Pericardium fibroblast (primary cell): Measurements from ENCODE around the gene RARA. TPM values are rescaled to one million over a fixed set of nuclear protein-coding genes. Genes with fewer than 3 reads are reported as not detected.

Source experiments
- total RNA-seq: library from RNA; depleted of rRNA; stranded (reverse); fragments of >200 nt; gene quantifications from 2 replicates; pipeline ENCODE4 v1.2.3, GENCODE V29; 2015

The RARA gene
- 52.8 and 61.3 TPM in 2 replicates for total RNA-seq

DNA sequence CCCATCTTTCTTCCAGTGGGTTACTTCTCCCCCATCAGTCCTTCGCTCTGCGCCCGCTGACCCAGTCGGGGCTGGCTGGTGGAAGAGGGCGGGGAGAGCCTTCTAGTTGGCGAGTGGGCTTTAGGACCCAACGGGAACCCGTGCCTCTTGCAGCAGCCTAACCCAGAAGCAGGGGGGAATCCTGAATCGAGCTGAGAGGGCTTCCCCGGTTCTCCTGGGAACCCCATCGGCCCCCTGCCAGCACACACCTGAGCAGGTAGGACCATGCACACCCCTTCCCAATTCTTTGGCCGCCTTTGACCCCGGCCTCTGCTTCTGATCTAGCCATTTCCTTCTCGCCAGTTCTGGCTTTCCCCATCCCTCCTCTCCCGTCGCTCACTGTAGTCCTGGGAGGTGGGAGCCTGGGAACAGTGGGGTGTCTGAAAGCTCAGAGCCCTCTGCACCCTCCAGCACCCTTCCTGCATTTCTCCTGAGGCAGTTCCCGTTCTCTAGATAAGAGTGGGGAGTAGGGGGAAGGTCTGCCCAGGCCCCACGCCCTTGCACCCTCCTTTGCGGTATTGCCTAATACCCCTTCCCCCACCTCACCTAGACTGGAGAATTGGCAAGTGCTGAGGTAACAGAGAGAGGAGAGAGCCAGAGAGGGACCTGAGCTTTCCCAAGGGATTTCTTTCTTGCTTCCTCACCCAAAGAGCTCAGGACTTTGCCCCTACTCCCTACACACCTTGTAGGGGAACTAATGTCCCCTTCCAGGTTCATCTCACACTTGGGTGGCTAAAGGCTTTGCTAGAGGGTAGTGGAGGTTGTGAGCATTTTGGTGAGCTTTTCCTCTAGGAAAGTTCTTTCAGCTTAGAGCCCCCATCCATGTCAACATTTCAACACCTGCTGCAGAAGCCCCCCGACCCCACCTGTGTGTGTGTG, at the start of gene RARA:
Gene RARA, plus strand, starts transcription at position 150 of the 918 bp plus-strand sequence. CDS start 22,039 bp downstream, outside the sequence.

DNA sequence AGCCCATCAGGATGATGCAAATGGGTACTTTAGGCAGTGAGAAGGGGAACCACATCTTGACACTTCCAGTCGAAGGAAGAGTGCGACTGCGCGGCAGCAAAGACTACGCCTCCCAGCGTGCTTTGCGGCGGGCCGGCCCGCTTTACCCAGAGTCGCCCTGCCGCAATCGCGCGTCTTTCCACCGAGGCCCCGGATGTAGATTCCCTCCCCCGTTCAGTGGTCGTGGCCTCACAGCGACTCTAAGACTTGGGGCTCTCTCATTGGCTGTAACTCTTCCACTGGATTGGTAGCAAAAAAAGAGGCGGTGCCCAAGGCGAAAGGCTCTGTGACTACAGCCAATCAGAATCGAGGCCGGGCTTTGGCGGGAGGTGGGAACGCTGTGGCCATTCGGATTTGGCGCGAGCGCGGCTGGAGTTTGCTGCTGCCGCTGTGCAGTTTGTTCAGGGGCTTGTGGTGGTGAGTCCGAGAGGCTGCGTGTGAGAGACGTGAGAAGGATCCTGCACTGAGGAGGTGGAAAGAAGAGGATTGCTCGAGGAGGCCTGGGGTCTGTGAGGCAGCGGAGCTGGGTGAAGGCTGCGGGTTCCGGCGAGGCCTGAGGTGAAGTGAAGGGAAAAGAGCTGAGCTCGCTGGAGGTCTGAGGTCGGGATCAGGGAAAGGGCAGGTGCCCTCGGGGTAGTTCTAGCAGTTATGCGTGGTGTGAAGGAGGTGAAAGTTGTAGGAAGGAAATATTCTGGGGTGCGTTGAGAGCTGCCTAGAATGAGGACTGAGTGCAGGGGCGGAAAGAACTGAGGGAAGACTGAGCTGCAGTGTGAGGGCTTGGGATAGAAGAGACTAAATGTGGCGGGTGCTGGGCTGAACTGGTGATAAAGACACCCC, 21.2 kb upstream of the RARA start, which contains the start of gene CDC6:
Gene CDC6, plus strand, starts transcription at position 386 of the 876 bp plus-strand sequence. CDS start 1,542 bp downstream, outside the sequence.

DNA sequence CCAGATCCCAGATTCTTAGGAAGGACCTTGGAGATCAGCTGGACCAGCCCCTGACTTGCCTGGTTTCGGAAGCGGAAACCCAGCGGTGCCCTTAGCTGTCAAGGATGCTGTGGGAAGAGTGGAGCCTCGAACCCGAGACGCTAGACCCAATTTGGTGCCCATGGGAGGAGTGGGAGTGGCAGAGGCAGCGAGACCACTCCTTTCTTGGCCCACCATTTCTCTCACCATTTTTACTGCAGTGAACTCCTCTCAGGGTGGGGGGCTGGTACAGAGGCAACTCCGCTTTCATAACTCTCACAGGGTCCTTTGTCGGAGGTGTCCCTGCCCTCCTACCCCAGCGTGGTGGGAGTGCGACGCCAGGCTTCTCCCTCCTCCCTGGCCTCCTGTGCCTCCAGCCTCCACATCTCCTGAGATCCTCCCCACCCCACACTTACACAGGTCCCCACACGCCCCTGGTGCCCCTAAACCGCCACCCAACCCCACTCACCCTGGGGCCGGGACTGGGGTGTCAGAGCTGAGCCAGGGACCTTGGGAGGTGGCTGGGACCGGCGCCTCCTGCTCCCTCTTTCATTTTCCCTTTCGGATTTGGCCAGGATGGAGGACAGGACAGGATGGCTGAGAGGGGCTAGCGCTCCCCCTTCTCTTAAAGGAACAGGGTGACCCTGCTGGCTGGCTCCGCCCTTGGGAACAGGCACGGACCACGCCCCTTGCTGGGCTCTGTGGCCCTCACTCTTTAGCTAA, 55.3 kb downstream of the RARA start, which contains the start of gene GJD3:
Gene GJD3, minus strand, starts transcription at position 617 of the 741 bp plus-strand sequence. CDS start 922 bp downstream, outside the sequence.

Other genes starting within 250 kb of the RARA start
- gene THRA, start 246.2 kb upstream of the RARA start, total RNA-seq = 28.5 and 30.5 TPM in 2 replicates
- 0.94 and 1.2 TPM in 2 replicates for gene NR1D1, start 208.6 kb upstream of the RARA start, total RNA-seq
- 48.8 and 51.6 TPM in 2 replicates for gene MSL1, start 187.2 kb upstream of the RARA start, total RNA-seq
- gene CASC3, start 168.6 kb upstream of the RARA start, total RNA-seq = 22.2 and 33.8 TPM in 2 replicates
- gene RAPGEFL1, start 131.7 kb upstream of the RARA start, total RNA-seq = 1.4 and 2.0 TPM in 2 replicates
- gene WIPF2, start 89.9 kb upstream of the RARA start, total RNA-seq = 5.4 and 7.0 TPM in 2 replicates
- gene CDC6, start 21.3 kb upstream of the RARA start, total RNA-seq = 0.93 and 1.3 TPM in 2 replicates
- 1.4 and 6.9 TPM in 2 replicates for gene GJD3, start 55.6 kb downstream of the RARA start, total RNA-seq
- 3.1 and 6.3 TPM in 2 replicates for gene TOP2A, start 108.7 kb downstream of the RARA start, total RNA-seq
- 377 and 471 TPM in 2 replicates for gene IGFBP4, start 134.3 kb downstream of the RARA start, total RNA-seq
- gene TNS4, start 192.4 kb downstream of the RARA start, total RNA-seq = 7.5 TPM in 1 of 2 replicates, not detected in the other